GM12878 (cell line): ENCODE data around the gene C1orf198. TPM values are rescaled to one million over a fixed set of nuclear protein-coding genes. Genes with fewer than 3 reads are reported as not detected.

Source experiments
- ATAC-seq: fragments of 200-7000 bp; cut with Tn5 transposase; 3 replicates; pipeline ENCODE4 v1.9.1; 2020; ENCODE audit warnings: mild to moderate bottlenecking, moderate library complexity
- BruUV-seq: library from RNA; stranded (reverse); fragments of 400-500 nt; replicated peaks from 2 replicates; lab custom pipeline; 2021; lab: Mats Ljungman, UMichigan
- CTCF ChIA-PET: fragments of 300-600 bp; sonication (Branson Sonifier 250); formaldehyde crosslinking; extraction: SDS; loops from one replicate; lab custom pipeline; 2021; ENCODE audit warnings: inconsistent platforms; lab: Yijun Ruan, JAX
- POLR2A ChIA-PET: fragments of 350-600 bp; formaldehyde crosslinking; extraction: SDS; loops from one replicate; lab custom pipeline; 2021; ENCODE audit warnings: inconsistent platforms; lab: Charles Lee
- RAD21 ChIA-PET: fragments of 300-600 bp; sonication (Branson Sonifier 250); formaldehyde crosslinking; loops from one replicate; lab custom pipeline; 2023; ENCODE audit warnings: antibody characterized with exemption; ENCODE audit not compliant: unreplicated experiment; lab: Charles Lee
- SMC1A ChIA-PET: fragments of 300-600 bp; sonication (Branson Sonifier 250); formaldehyde crosslinking; loops from one replicate; lab custom pipeline; 2023; ENCODE audit not compliant: unreplicated experiment, uncharacterized antibody; lab: Charles Lee
- DNase-seq: peaks from one replicate; pipeline ENCODE4 v3.0.0-alpha.2; 2011; ENCODE audit warnings: low read depth, low spot score
- FAIRE-seq: peaks from 3 replicates; lab custom pipeline; 2011; peaks lifted over from hg19 to GRCh38; lab: Jason Lieb, UNC
- H2AFZ ChIP-seq: 2 replicates; pipeline ENCODE4 v1.6.0; 2011; ENCODE audit warnings: low read depth, low read length, control low read depth; ENCODE audit not compliant: control insufficient read depth
- H3K27ac ChIP-seq: 2 replicates; pipeline ENCODE4 v1.5.1; 2011; ENCODE audit warnings: control low read depth; ENCODE audit not compliant: control insufficient read depth, insufficient read depth
- H3K27me3 ChIP-seq, 2 experiments: replicated peaks in 1 of 2; 2 replicates each; pipeline versions ENCODE4 v1.6.0 to v1.6.1; 2011; ENCODE audit warnings: low read length in 1 of 2; ENCODE audit not compliant: control insufficient read depth in 2 of 2, insufficient read depth in 2 of 2
- H3K36me3 ChIP-seq, 2 experiments: 2 replicates each; pipeline ENCODE4 v1.5.1; 2011; ENCODE audit warnings: low read length in 1 of 2; ENCODE audit not compliant: control insufficient read depth in 2 of 2, insufficient read depth in 2 of 2
- H3K4me1 ChIP-seq: 2 replicates; pipeline ENCODE4 v1.6.1; 2011; ENCODE audit warnings: mild to moderate bottlenecking, low read length, moderate library complexity, mixed read lengths; ENCODE audit not compliant: control insufficient read depth, insufficient read depth
- H3K4me2 ChIP-seq: 2 replicates; pipeline ENCODE4 v1.6.0; 2011; ENCODE audit warnings: control low read depth; ENCODE audit not compliant: control insufficient read depth, insufficient read depth
- H3K4me3 ChIP-seq: fragments of 200-600 bp; sonication (generic); 2 replicates; pipeline ENCODE4 v1.5.1; 2016
- H3K79me2 ChIP-seq: 2 replicates; pipeline ENCODE4 v1.6.0; 2011; ENCODE audit warnings: low read length; ENCODE audit not compliant: control insufficient read depth, insufficient read depth
- H3K9ac ChIP-seq: 2 replicates; pipeline ENCODE4 v1.8.0; 2011; ENCODE audit warnings: low read length, control low read depth, mixed read lengths; ENCODE audit not compliant: control insufficient read depth, insufficient read depth
- H3K9me3 ChIP-seq: replicated peaks from 3 replicates; pipeline ENCODE4 v1.5.1; 2011; ENCODE audit warnings: mild to moderate bottlenecking, low read length; ENCODE audit not compliant: control insufficient read depth, insufficient read depth
- H4K20me1 ChIP-seq: 2 replicates; pipeline ENCODE4 v1.6.0; 2011; ENCODE audit not compliant: control insufficient read depth, insufficient read depth
- ASH2L ChIP-seq: fragments of 300-600, 200-600 bp; sonication (generic); IDR thresholded peaks from 2 replicates; pipeline ENCODE4 v1.6.1; 2017; ENCODE audit warnings: low read depth, mild to moderate bottlenecking, borderline replicate concordance
- ATF2 ChIP-seq: IDR thresholded peaks from 2 replicates; pipeline ENCODE4 v1.6.1; 2012; ENCODE audit warnings: low read length, inconsistent platforms
- CHD1 ChIP-seq: IDR thresholded peaks from 2 replicates; pipeline ENCODE4 v1.6.1; 2012; ENCODE audit warnings: low read depth, low read length, improper control_type of control experiment
- CHD2 ChIP-seq: IDR thresholded peaks from 2 replicates; pipeline ENCODE4 v1.6.1; 2011; ENCODE audit warnings: low read depth, low read length, improper control_type of control experiment, borderline replicate concordance
- CTCF ChIP-seq, 3 experiments: IDR thresholded peaks in 2 of 3; conservative IDR thresholded peaks in 1 of 3; 2 replicates each; pipeline ENCODE4 v1.5.1; 2011; ENCODE audit warnings: low read depth in 3 of 3, low read length in 3 of 3, mild to moderate bottlenecking in 3 of 3, control low read depth in 2 of 3, moderate library complexity in 2 of 3, inconsistent platforms in 1 of 3, mixed read lengths in 1 of 3; ENCODE audit not compliant: control insufficient read depth in 2 of 3, insufficient read depth in 1 of 3; ENCODE audit errors: extremely low read depth in 1 of 3
- EZH2 ChIP-seq: IDR thresholded peaks from 2 replicates; pipeline ENCODE4 v1.6.1; 2012; ENCODE audit warnings: low read depth, mild to moderate bottlenecking, control low read depth, inconsistent platforms, low read length, borderline replicate concordance; ENCODE audit not compliant: control insufficient read depth
- HDAC2 ChIP-seq: fragments of 200-600 bp; sonication (generic); IDR thresholded peaks from 2 replicates; pipeline ENCODE4 v1.6.1; 2017
- IRF4 ChIP-seq: IDR thresholded peaks from 2 replicates; pipeline ENCODE4 v1.6.1; 2011; ENCODE audit warnings: low read depth, low read length
- KAT2A ChIP-seq: conservative IDR thresholded peaks from 2 replicates; pipeline ENCODE4 v1.6.1; 2011; ENCODE audit warnings: low read depth, low read length; ENCODE audit not compliant: control insufficient read depth
- RAD21 ChIP-seq: IDR thresholded peaks from 2 replicates; pipeline ENCODE4 v1.6.1; 2011; ENCODE audit warnings: mild to moderate bottlenecking, low read depth, low read length, moderate library complexity; ENCODE audit not compliant: insufficient read depth
- RELB ChIP-seq: fragments of 450-650 bp; IDR thresholded peaks from 2 replicates; pipeline ENCODE4 v1.6.1; 2017; ENCODE audit warnings: low read depth, mild to moderate bottlenecking, moderate library complexity
- TCF12 ChIP-seq: IDR thresholded peaks from 2 replicates; pipeline ENCODE4 v1.6.1; 2011; ENCODE audit warnings: low read depth, mild to moderate bottlenecking, low read length
- USF2 ChIP-seq: IDR thresholded peaks from 2 replicates; pipeline ENCODE4 v1.6.1; 2011; ENCODE audit warnings: low read depth, low read length, improper control_type of control experiment, borderline replicate concordance
- YBX1 ChIP-seq: fragments of 450-650 bp; IDR thresholded peaks from 2 replicates; pipeline ENCODE4 v1.6.1; 2016; ENCODE audit warnings: antibody characterized with exemption
- WGBS: methylation state at CpG from one replicate; pipeline ENCODE4 v1.1.6; 2016; ENCODE audit warnings: low lambda C conversion rate; ENCODE audit not compliant: insufficient replicate concordance, insufficient coverage; ENCODE audit errors: missing lambda C conversion rate; 5-methylcytosine and 5-hydroxymethylcytosine counted together
- in situ Hi-C: fragments of 300-500 bp; cut with MboI; formaldehyde crosslinking; loops from 9 replicates; pipeline ENCODE4 v1.14.3; 2018; ENCODE audit warnings: mixed read lengths
- intact Hi-C: fragments of 100-400 bp; cut with micrococcal nuclease; formaldehyde crosslinking; loops from one replicate; pipeline ENCODE4 v1.14.2; 2022; ENCODE audit not compliant: unreplicated experiment
- polyA plus RNA-seq, 11 experiments: library from polyadenylated mRNA; depleted of rRNA in 4 of 11; unstranded in 6 of 11; stranded (reverse) in 5 of 11; fragments of >200 nt; fragmentation: Nextera tagmentation in 4 of 11; fragmentation: Illumina TruSeq in 1 of 11; extraction: Ambion mirVana in 4 of 11; extraction: Trizol in 1 of 11; gene quantifications; 1 replicate in 1 of 11; 2 replicates in 10 of 11; pipeline versions ENCODE4 v1.2.1 to v1.2.3, GENCODE V29; 2011 to 2016; ENCODE audit warnings: inconsistent platforms in 2 of 11, missing spikeins in 2 of 11, low read depth in 1 of 11
- total RNA-seq, 4 experiments: library from RNA; depleted of rRNA in 3 of 4; stranded (reverse); fragments of >200 nt in 3 of 4; fragmentation: Illumina TruSeq in 1 of 4; extraction: Trizol in 1 of 4; gene quantifications; 2 replicates each; pipeline versions ENCODE4 v1.2.1 to v1.2.3, GENCODE V29; 2013 to 2021

C1orf198 gene
- total and polyA plus RNA-seq, 10 of the 15 experiments (the other 5 are each of a cell fraction or from before 2014, with no cell fraction given) = 0.16 to 2.8 (median 1.1) TPM

GRCh38 chr1:230866171-230867070 is 1.9 kb downstream of the C1orf198 start (continued):
- TF ChIP-seq CHD1 = no peak
- TF ChIP-seq, all 136 proteins: peak for 0

- WGBS = 49% methylated on average over 8 of the region's 8 CpGs
- POLR2A ChIA-PET = no interaction called here
- Histone ChIP-seq H4K20me1 (no peaks in the 10 kb centered on the region), H3K27ac (no peak overlapping the region), H3K4me2 (no peak overlapping the region), H3K36me3 (no peaks in the 10 kb centered on the region), H3K27me3 (peaks cover 0 to 5% of the 10 kb centered on the region in 2 experiments; a peak in 3 of 4 replicates), H2AFZ (no peak overlapping the region), H3K79me2 (no peaks in the 10 kb centered on the region), H3K4me1 (peaks cover 4% of the 10 kb centered on the region; the same call in 1 of the 2 replicates), H3K9me3 (no peaks in the 10 kb centered on the region), H3K4me3 (no peak overlapping the region), H3K9ac (no peak overlapping the region)
- RAD21 ChIA-PET = no interaction called here
- in situ Hi-C loops = no loop called here
- SMC1A ChIA-PET = no interaction called here
- FAIRE-seq = no peak
- intact Hi-C loops = no loop called here
- no peak for ATAC-seq
- CTCF ChIA-PET = no interaction called here
- DNase-seq = no peak
- BruUV-seq = no TSS peak
- TF ChIP-seq USF2 (no peak), RAD21 (no peak), RELB (no peak), CTCF (IDR thresholded peaks at IDR 0.05 in 2 of 3, conservative IDR thresholded peaks at IDR 0.05 in 1 of 3; ENCODE audit: control insufficient read depth in 2 of 3, extremely low read depth in 1 of 3, insufficient read depth in 1 of 3, low read depth in 3 of 3, low read length in 3 of 3) (no peak), ASH2L (no peak), ATF2 (no peak), YBX1 (no peak), TCF12 (no peak), IRF4 (no peak), KAT2A (no peak), EZH2 (no peak), CHD2 (no peak), HDAC2 (no peak)
These were observed 3.1 kb downstream of the C1orf198 start for GRCh38 chr1:230865062-230865817.
